Measurements from ENCODE around the gene FILIP1.

FILIP1 gene

DNA sequence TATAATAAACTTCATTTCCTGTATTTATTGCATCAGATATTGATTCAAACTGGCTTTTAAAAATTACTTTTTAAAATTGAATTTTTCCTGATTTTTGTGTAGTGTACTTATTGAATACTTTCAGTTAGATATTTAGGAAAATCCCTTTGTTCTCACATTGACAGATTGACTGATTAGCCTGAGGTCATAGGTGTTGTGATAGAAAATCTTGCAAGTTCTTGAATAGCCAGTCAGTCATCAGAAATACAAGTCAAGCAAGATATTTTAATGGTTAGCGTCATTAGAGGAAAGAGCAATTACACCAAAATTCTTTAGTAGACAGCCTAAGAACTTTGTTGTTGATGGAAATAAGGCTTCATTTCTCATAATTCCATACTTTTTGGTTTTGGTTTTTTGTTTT lies 205.6 kb downstream of the FILIP1 start:
- H3K9me3 ChIP-seq (ENCODE audit: control insufficient read depth in 1 of 2, low read length in 2 of 2), result no peaks in the 10 kb centered on the region
- no peak overlapping the region for H3K27ac ChIP-seq (ENCODE audit: low read depth, low read length)
- no peak overlapping the region for H3K9ac ChIP-seq (ENCODE audit: low read depth in 1 of 2, low read length in 2 of 2)
- H3K4me3 ChIP-seq (ENCODE audit: low read depth in 1 of 2, low read length in 2 of 2), result no peak overlapping the region
- no peaks in the 10 kb centered on the region for H3K27me3 ChIP-seq (ENCODE audit: control insufficient read depth in 1 of 2, insufficient read depth in 2 of 2, low read length in 2 of 2)
- H3K36me3 ChIP-seq (ENCODE audit: control insufficient read depth in 1 of 2, insufficient read depth in 2 of 2, low read length in 2 of 2), result no peaks in the 10 kb centered on the region
- H3K4me1 ChIP-seq (ENCODE audit: control insufficient read depth in 1 of 2, insufficient read depth in 2 of 2, low read length in 2 of 2), result peaks cover under 1 to 3% of the 10 kb centered on the region in 2 donors

DNA sequence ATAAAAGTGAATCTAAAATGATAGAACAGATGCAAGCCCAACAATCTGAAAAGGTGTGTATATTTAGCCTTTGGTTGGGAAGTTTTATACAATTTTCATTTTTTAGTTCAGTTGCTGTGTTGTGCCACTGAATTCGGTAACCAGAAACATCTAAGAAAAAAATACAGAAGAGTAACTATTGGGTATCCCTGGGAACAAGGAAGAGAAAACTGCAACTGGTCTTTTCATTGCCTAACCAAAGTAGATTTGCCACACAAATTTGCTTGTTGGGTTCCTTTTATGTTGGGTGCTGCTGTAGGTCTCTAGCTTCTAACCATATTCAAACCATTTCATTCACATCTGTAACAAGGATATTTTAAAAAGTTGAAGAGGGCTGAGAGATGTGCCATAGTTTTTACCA lies 206.2 kb downstream of the FILIP1 start:
- H3K36me3 ChIP-seq (ENCODE audit: control insufficient read depth in 1 of 2, insufficient read depth in 2 of 2, low read length in 2 of 2), result no peaks in the 10 kb centered on the region
- no peak overlapping the region for H3K9ac ChIP-seq (ENCODE audit: low read depth in 1 of 2, low read length in 2 of 2)
- no peak overlapping the region for H3K27ac ChIP-seq (ENCODE audit: low read depth, low read length)
- H3K27me3 ChIP-seq (ENCODE audit: control insufficient read depth in 1 of 2, insufficient read depth in 2 of 2, low read length in 2 of 2), result no peaks in the 10 kb centered on the region
- no peaks in the 10 kb centered on the region for H3K9me3 ChIP-seq (ENCODE audit: control insufficient read depth in 1 of 2, low read length in 2 of 2)
- H3K4me3 ChIP-seq (ENCODE audit: low read depth in 1 of 2, low read length in 2 of 2), result no peak overlapping the region
- H3K4me1 ChIP-seq (ENCODE audit: control insufficient read depth in 1 of 2, insufficient read depth in 2 of 2, low read length in 2 of 2), result peaks cover 6 to 8% of the 10 kb centered on the region in 2 donors

GRCh38 chr6:75286955-75287354 lies 206.6 kb downstream of the FILIP1 start:
- Histone ChIP-seq H3K9ac (ENCODE audit: low read depth in 1 of 2, low read length in 2 of 2) (no peak overlapping the region), H3K4me3 (ENCODE audit: low read depth in 1 of 2, low read length in 2 of 2) (no peak overlapping the region), H3K36me3 (ENCODE audit: control insufficient read depth in 1 of 2, insufficient read depth in 2 of 2, low read length in 2 of 2) (no peaks in the 10 kb centered on the region), H3K27ac (ENCODE audit: low read depth, low read length) (no peak overlapping the region), H3K4me1 (ENCODE audit: control insufficient read depth in 1 of 2, insufficient read depth in 2 of 2, low read length in 2 of 2) (peaks cover 8 to 9% of the 10 kb centered on the region in 2 donors), H3K9me3 (ENCODE audit: control insufficient read depth in 1 of 2, low read length in 2 of 2) (no peaks in the 10 kb centered on the region), H3K27me3 (ENCODE audit: control insufficient read depth in 1 of 2, insufficient read depth in 2 of 2, low read length in 2 of 2) (no peaks in the 10 kb centered on the region)

GRCh38 chr6:75285283-75285639 lies 208.3 kb downstream of the FILIP1 start:
- H3K4me1 ChIP-seq (ENCODE audit: control insufficient read depth in 1 of 2, insufficient read depth in 2 of 2, low read length in 2 of 2), result peaks cover 12 to 16% of the 10 kb centered on the region in 2 donors
- H3K9ac ChIP-seq (ENCODE audit: low read depth in 1 of 2, low read length in 2 of 2), result peak overlapping the region; percentile 88 to 98
- H3K4me3 ChIP-seq (ENCODE audit: low read depth in 1 of 2, low read length in 2 of 2), result peak overlapping the region; percentile 98 to 99
- H3K27me3 ChIP-seq (ENCODE audit: control insufficient read depth in 1 of 2, insufficient read depth in 2 of 2, low read length in 2 of 2), result no peaks in the 10 kb centered on the region
- no peaks in the 10 kb centered on the region for H3K9me3 ChIP-seq (ENCODE audit: control insufficient read depth in 1 of 2, low read length in 2 of 2)
- no peaks in the 10 kb centered on the region for H3K36me3 ChIP-seq (ENCODE audit: control insufficient read depth in 1 of 2, insufficient read depth in 2 of 2, low read length in 2 of 2)
- H3K27ac ChIP-seq (ENCODE audit: low read depth, low read length), result peak overlapping the region; percentile 85

GRCh38 chr6:75284632-75285282 lies 208.8 kb downstream of the FILIP1 start, which contains the start of gene TMEM30A:
TSS of gene TMEM30A (minus strand) at chr6:75284792. CDS start at chr6:75284638, 154 bp downstream.
- peaks cover 16 to 17% of the 10 kb centered on the region in 2 donors for H3K4me1 ChIP-seq (ENCODE audit: control insufficient read depth in 1 of 2, insufficient read depth in 2 of 2, low read length in 2 of 2)

DNA sequence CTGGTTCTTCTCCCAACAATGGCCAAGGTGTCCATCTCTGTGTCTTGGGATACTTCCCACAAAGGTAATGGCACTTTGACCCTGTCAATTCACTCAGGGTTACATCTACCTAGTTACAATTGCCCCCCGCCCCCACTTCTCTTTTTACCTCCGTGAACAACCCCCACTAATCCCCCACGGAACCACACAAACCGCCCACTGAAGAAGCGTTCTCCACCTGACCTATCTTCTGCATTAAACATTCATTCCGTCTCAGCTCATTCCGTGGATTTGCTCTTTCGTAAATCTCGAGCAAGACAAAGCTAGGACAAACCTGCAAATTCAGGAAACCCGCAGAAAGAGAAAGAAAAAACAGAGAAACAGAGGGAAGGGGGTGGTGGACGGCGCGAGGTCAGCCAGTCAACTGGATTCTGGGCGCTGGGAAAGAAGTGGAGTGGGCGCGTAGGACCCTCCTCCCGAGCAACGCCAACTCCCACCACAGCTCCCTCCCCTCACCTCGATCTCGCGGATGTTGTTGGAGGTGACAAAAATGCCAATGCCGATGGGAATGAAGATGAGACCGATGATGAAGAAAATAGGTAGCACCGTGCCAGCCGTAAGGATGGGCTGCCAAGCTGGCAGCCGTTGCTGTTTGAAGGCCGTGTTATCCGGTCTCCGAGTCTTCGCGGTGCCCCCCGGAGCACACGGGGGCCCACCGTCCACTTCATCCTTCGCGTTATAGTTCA lies 209.5 kb downstream of the FILIP1 start:
- Histone ChIP-seq H3K4me1 (ENCODE audit: control insufficient read depth in 1 of 2, insufficient read depth in 2 of 2, low read length in 2 of 2) (peaks cover 16 to 22% of the 10 kb centered on the region in 2 donors), H3K27ac (ENCODE audit: low read depth, low read length) (peak overlapping the region; percentile 85), H3K9me3 (ENCODE audit: control insufficient read depth in 1 of 2, low read length in 2 of 2) (no peaks in the 10 kb centered on the region)

More at GRCh38 chr6:75284632-75285282, 208.8 kb downstream of the FILIP1 start, which contains the start of gene TMEM30A:
- H3K27ac ChIP-seq (ENCODE audit: low read depth, low read length), result peak within 1 kb of the TSS; percentile 85
- no peaks in the 10 kb centered on the region for H3K27me3 ChIP-seq (ENCODE audit: control insufficient read depth in 1 of 2, insufficient read depth in 2 of 2, low read length in 2 of 2)
- no peaks in the 10 kb centered on the region for H3K36me3 ChIP-seq (ENCODE audit: control insufficient read depth in 1 of 2, insufficient read depth in 2 of 2, low read length in 2 of 2)
- H3K9me3 ChIP-seq (ENCODE audit: control insufficient read depth in 1 of 2, low read length in 2 of 2), result no peaks in the 10 kb centered on the region
- H3K9ac ChIP-seq (ENCODE audit: low read depth in 1 of 2, low read length in 2 of 2), result peak within 1 kb of the TSS; percentile 88 to 98
- peak within 1 kb of the TSS; percentile 98 to 99 for H3K4me3 ChIP-seq (ENCODE audit: low read depth in 1 of 2, low read length in 2 of 2)

DNA sequence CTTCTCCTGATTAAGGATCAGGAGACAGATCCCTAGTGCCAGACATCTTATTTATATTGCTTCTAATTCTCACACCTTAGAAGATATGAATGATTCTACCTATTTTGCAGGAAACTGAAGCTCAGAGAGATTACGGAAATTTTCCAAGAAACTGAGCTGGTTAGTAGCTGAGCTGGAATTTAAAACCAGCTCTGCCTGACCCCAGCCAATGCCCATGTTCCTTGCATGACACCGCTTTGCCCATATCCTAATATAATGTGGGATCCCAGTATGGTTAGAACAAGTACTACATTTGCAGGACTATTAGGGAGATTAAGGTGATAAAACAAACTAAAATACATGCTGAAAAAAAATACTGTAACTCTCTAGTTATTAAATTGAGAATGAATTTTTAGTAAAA lies 210.9 kb downstream of the FILIP1 start:
- Histone ChIP-seq H3K4me3 (ENCODE audit: low read depth in 1 of 2, low read length in 2 of 2) (peak overlapping the region; percentile 98 to 99), H3K36me3 (ENCODE audit: control insufficient read depth in 1 of 2, insufficient read depth in 2 of 2, low read length in 2 of 2) (no peaks in the 10 kb centered on the region), H3K27ac (ENCODE audit: low read depth, low read length) (no peak overlapping the region), H3K9me3 (ENCODE audit: control insufficient read depth in 1 of 2, low read length in 2 of 2) (no peaks in the 10 kb centered on the region), H3K9ac (ENCODE audit: low read depth in 1 of 2, low read length in 2 of 2) (peak overlapping the region in 1 of 2 donors; percentile 88), H3K4me1 (ENCODE audit: control insufficient read depth in 1 of 2, insufficient read depth in 2 of 2, low read length in 2 of 2) (peaks cover 24 to 30% of the 10 kb centered on the region in 2 donors), H3K27me3 (ENCODE audit: control insufficient read depth in 1 of 2, insufficient read depth in 2 of 2, low read length in 2 of 2) (no peaks in the 10 kb centered on the region)

More for the DNA sequence above, 209.5 kb downstream of the FILIP1 start:
- Histone ChIP-seq H3K27me3 (ENCODE audit: control insufficient read depth in 1 of 2, insufficient read depth in 2 of 2, low read length in 2 of 2) (no peaks in the 10 kb centered on the region), H3K36me3 (ENCODE audit: control insufficient read depth in 1 of 2, insufficient read depth in 2 of 2, low read length in 2 of 2) (no peaks in the 10 kb centered on the region), H3K9ac (ENCODE audit: low read depth in 1 of 2, low read length in 2 of 2) (peak overlapping the region; percentile 88 to 98), H3K4me3 (ENCODE audit: low read depth in 1 of 2, low read length in 2 of 2) (peak overlapping the region; percentile 98 to 99)

DNA sequence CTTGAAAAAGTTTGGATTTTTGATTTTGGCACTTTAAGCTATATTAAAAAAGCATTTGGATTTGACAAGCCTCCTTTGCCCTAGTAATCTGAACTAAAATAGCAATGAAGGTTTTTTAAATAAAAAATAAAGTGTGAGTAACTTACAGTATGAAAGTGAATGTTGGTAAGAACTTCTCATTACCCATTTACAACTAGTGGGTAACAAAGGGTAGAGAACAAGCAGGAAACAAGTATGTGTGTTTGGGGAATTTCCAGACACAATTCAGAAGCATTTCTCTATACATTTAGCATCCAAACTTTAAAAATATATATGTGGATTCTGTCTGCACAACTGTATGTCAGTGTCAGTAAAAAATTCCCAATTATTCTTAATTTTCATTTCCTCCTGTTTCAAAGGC lies 211.9 kb downstream of the FILIP1 start:
- Histone ChIP-seq H3K9ac (ENCODE audit: low read depth in 1 of 2, low read length in 2 of 2) (no peak overlapping the region), H3K36me3 (ENCODE audit: control insufficient read depth in 1 of 2, insufficient read depth in 2 of 2, low read length in 2 of 2) (no peaks in the 10 kb centered on the region), H3K4me3 (ENCODE audit: low read depth in 1 of 2, low read length in 2 of 2) (no peak overlapping the region), H3K4me1 (ENCODE audit: control insufficient read depth in 1 of 2, insufficient read depth in 2 of 2, low read length in 2 of 2) (peaks cover 24 to 30% of the 10 kb centered on the region in 2 donors), H3K27me3 (ENCODE audit: control insufficient read depth in 1 of 2, insufficient read depth in 2 of 2, low read length in 2 of 2) (no peaks in the 10 kb centered on the region), H3K9me3 (ENCODE audit: control insufficient read depth in 1 of 2, low read length in 2 of 2) (no peaks in the 10 kb centered on the region), H3K27ac (ENCODE audit: low read depth, low read length) (no peak overlapping the region)

DNA sequence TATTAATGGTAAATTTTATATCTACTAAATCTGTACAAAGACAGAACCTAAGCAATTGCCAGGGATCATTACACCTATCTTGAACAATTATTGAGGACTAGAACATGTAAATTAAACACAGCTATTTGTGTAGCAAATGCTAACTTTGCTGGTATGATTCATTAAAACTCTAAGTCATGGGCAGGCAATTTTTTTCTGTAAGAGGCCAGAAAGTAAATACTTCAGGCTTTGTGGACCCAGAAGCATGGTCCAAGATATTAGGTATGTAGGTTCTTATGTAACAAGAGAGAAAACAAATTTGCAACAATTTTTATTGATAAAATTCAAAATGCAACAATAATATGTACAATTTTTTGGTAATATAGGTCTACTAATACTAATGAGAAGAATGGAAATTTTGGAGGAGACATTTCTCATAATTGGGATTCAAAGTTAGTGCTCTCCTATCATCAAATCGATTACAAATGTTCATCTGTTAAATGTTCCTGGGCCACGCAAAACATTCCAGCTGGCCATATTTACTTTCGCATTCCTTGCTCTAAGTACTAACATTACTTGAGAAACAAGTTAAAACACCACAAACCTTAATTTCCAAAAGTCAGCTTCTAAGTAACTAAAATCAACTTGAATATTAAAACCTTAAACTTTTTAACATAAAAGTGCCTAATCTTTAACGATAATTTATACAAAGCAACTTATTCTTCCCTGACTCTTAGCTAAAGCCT lies 213.3 kb downstream of the FILIP1 start:
- Histone ChIP-seq H3K4me1 (ENCODE audit: control insufficient read depth in 1 of 2, insufficient read depth in 2 of 2, low read length in 2 of 2) (peaks cover 24 to 27% of the 10 kb centered on the region in 2 donors), H3K4me3 (ENCODE audit: low read depth in 1 of 2, low read length in 2 of 2) (no peak overlapping the region), H3K9ac (ENCODE audit: low read depth in 1 of 2, low read length in 2 of 2) (no peak overlapping the region), H3K9me3 (ENCODE audit: control insufficient read depth in 1 of 2, low read length in 2 of 2) (no peaks in the 10 kb centered on the region), H3K27ac (ENCODE audit: low read depth, low read length) (no peak overlapping the region), H3K27me3 (ENCODE audit: control insufficient read depth in 1 of 2, insufficient read depth in 2 of 2, low read length in 2 of 2) (no peaks in the 10 kb centered on the region), H3K36me3 (ENCODE audit: control insufficient read depth in 1 of 2, insufficient read depth in 2 of 2, low read length in 2 of 2) (no peaks in the 10 kb centered on the region)

DNA sequence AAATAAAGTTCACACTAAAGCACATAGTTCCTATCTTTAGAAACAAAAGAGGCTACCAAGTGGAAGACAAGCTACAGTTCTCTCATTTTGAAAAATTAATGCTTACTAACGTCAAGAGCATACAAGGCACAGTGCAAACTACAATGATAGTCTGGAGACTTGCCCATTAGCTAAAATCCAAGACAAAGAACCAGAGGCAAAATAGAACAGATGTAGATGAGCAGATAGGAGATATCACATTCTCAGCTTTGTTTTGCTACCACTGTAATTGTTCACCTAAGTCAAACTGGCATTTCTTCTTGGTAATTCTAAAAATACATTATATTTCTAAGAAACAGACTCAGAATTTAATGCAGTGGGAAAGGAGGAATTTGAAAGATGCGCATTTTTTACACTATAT lies 214.2 kb downstream of the FILIP1 start:
- Histone ChIP-seq H3K4me3 (ENCODE audit: low read depth in 1 of 2, low read length in 2 of 2) (no peak overlapping the region), H3K27me3 (ENCODE audit: control insufficient read depth in 1 of 2, insufficient read depth in 2 of 2, low read length in 2 of 2) (no peaks in the 10 kb centered on the region), H3K9ac (ENCODE audit: low read depth in 1 of 2, low read length in 2 of 2) (no peak overlapping the region), H3K36me3 (ENCODE audit: control insufficient read depth in 1 of 2, insufficient read depth in 2 of 2, low read length in 2 of 2) (no peaks in the 10 kb centered on the region), H3K27ac (ENCODE audit: low read depth, low read length) (no peak overlapping the region), H3K4me1 (ENCODE audit: control insufficient read depth in 1 of 2, insufficient read depth in 2 of 2, low read length in 2 of 2) (peaks cover 24 to 27% of the 10 kb centered on the region in 2 donors), H3K9me3 (ENCODE audit: control insufficient read depth in 1 of 2, low read length in 2 of 2) (no peaks in the 10 kb centered on the region)
